Ureter (tissue), 1 donor: Measurements from ENCODE around the gene RAB39A. TPM values are rescaled to one million over a fixed set of nuclear protein-coding genes. Genes with fewer than 3 reads are reported as not detected.

Experiments used
- total RNA-seq: library from RNA; stranded (reverse); gene quantifications from one replicate; pipeline ENCODE4 v1.2.4, GENCODE V29; 2023
- donor health status: DM: yes; HTN: yes; CAD: no.

Gene RAB39A
- total RNA-seq, 1 donor from 2014 or later = 0.42 TPM

Other genes with a start within 250 kb of the RAB39A start
- 0.57 TPM for gene SLN, start 216.4 kb upstream of the RAB39A start, total RNA-seq
- gene SLC35F2, start 69.7 kb upstream of the RAB39A start, total RNA-seq = 8.0 TPM
- 34.3 TPM for gene CUL5, start 80.5 kb downstream of the RAB39A start, total RNA-seq
- gene ACAT1, start 193.1 kb downstream of the RAB39A start, total RNA-seq = 40.1 TPM